Measurements from ENCODE around the gene PLCXD3. TPM values are rescaled to one million over a fixed set of nuclear protein-coding genes. Genes with fewer than 3 reads are reported as not detected.
"Not testable (repeated sequence)": the region's sequence is repeated elsewhere in the genome, so short reads cannot be mapped to it uniquely, and the experiment has no call there.

Gene PLCXD3
- total RNA-seq, 2 experiments from 2014 or later = not detected

GRCh38 chr5:41338136-41338675, 172.2 kb downstream of the PLCXD3 start:
- Mint-ChIP-seq H3K27ac (no peak overlapping the region), H3K9me3 (no peaks in the 10 kb centered on the region), H3K4me1 (no peaks in the 10 kb centered on the region), H3K36me3 (ENCODE audit: low read depth) (no peaks in the 10 kb centered on the region), H3K27me3 (no peaks in the 10 kb centered on the region), H3K4me3 (no peak overlapping the region)
- ChIA-PET CTCF (no interaction called here), POLR2A (no interaction called here)
- no peak for DNase-seq

- no peak overlapping the region for H3K4me3 Mint-ChIP-seq
- H3K9me3 Mint-ChIP-seq = no peaks in the 10 kb centered on the region
- no peaks in the 10 kb centered on the region for H3K36me3 Mint-ChIP-seq (ENCODE audit: low read depth)
- no peak for DNase-seq
- no peak overlapping the region for H3K27ac Mint-ChIP-seq
- no peaks in the 10 kb centered on the region for H3K27me3 Mint-ChIP-seq
- ChIA-PET POLR2A (no interaction called here), CTCF (no interaction called here)
- no peaks in the 10 kb centered on the region for H3K4me1 Mint-ChIP-seq
Measured at GRCh38 chr5:41337724-41338123, 172.7 kb downstream of the PLCXD3 start.

GRCh38 chr5:41337216-41337615, 173.2 kb downstream of the PLCXD3 start:
- H3K36me3 Mint-ChIP-seq (ENCODE audit: low read depth) = no peaks in the 10 kb centered on the region
- no peaks in the 10 kb centered on the region for H3K9me3 Mint-ChIP-seq
- H3K27ac Mint-ChIP-seq = no peak overlapping the region
- H3K27me3 Mint-ChIP-seq = no peaks in the 10 kb centered on the region
- no peak for DNase-seq
- POLR2A ChIA-PET = no interaction called here
- CTCF ChIA-PET = no interaction called here
- no peaks in the 10 kb centered on the region for H3K4me1 Mint-ChIP-seq
- no peak overlapping the region for H3K4me3 Mint-ChIP-seq

- no peaks in the 10 kb centered on the region for H3K9me3 Mint-ChIP-seq
- no peak for DNase-seq
- H3K4me3 Mint-ChIP-seq = no peak overlapping the region
- H3K27ac Mint-ChIP-seq = no peak overlapping the region
- no peaks in the 10 kb centered on the region for H3K4me1 Mint-ChIP-seq
- ChIA-PET CTCF (no interaction called here), POLR2A (no interaction called here)
- H3K27me3 Mint-ChIP-seq = no peaks in the 10 kb centered on the region
- H3K36me3 Mint-ChIP-seq (ENCODE audit: low read depth) = no peaks in the 10 kb centered on the region
Measured at GRCh38 chr5:41336471-41336870, 173.9 kb downstream of the PLCXD3 start.

- Mint-ChIP-seq H3K36me3 (ENCODE audit: low read depth) (no peaks in the 10 kb centered on the region), H3K4me1 (no peaks in the 10 kb centered on the region), H3K27ac (no peak overlapping the region), H3K27me3 (no peaks in the 10 kb centered on the region), H3K4me3 (no peak overlapping the region), H3K9me3 (no peaks in the 10 kb centered on the region)
- POLR2A ChIA-PET = no interaction called here
- DNase-seq = no peak
- CTCF ChIA-PET = no interaction called here
Measured at GRCh38 chr5:41335596-41336181, 174.7 kb downstream of the PLCXD3 start.

GRCh38 chr5:41334758-41335157, 175.6 kb downstream of the PLCXD3 start:
- DNase-seq = no peak
- no peaks in the 10 kb centered on the region for H3K4me1 Mint-ChIP-seq
- POLR2A ChIA-PET = no interaction called here

GRCh38 chr5:41334221-41334620, 176.2 kb downstream of the PLCXD3 start:
- Mint-ChIP-seq H3K4me1 (no peaks in the 10 kb centered on the region), H3K4me3 (no peak overlapping the region), H3K36me3 (ENCODE audit: low read depth) (no peaks in the 10 kb centered on the region), H3K27ac (no peak overlapping the region), H3K9me3 (no peaks in the 10 kb centered on the region), H3K27me3 (no peaks in the 10 kb centered on the region)
- ChIA-PET CTCF (no interaction called here), POLR2A (no interaction called here)
- no peak for DNase-seq

More at GRCh38 chr5:41334758-41335157, 175.6 kb downstream of the PLCXD3 start:
- Mint-ChIP-seq H3K9me3 (no peaks in the 10 kb centered on the region), H3K4me3 (no peak overlapping the region), H3K27me3 (no peaks in the 10 kb centered on the region), H3K36me3 (ENCODE audit: low read depth) (no peaks in the 10 kb centered on the region), H3K27ac (no peak overlapping the region)
- CTCF ChIA-PET = no interaction called here

- Mint-ChIP-seq H3K27ac (no peak overlapping the region), H3K27me3 (no peaks in the 10 kb centered on the region), H3K9me3 (no peaks in the 10 kb centered on the region), H3K4me3 (no peak overlapping the region), H3K36me3 (ENCODE audit: low read depth) (no peaks in the 10 kb centered on the region), H3K4me1 (no peaks in the 10 kb centered on the region)
- DNase-seq = no peak
- POLR2A ChIA-PET = no interaction called here
- CTCF ChIA-PET = no interaction called here
Measured at GRCh38 chr5:41325074-41325473, 185.3 kb downstream of the PLCXD3 start.

- CTCF ChIA-PET; H3K4me3 Mint-ChIP-seq; H3K27me3 Mint-ChIP-seq; POLR2A ChIA-PET; DNase-seq; H3K27ac Mint-ChIP-seq; H3K9me3 Mint-ChIP-seq; H3K36me3 Mint-ChIP-seq (ENCODE audit: low read depth); H3K4me1 Mint-ChIP-seq: not testable (repeated sequence)
Measured at GRCh38 chr5:41322826-41323225, 187.6 kb downstream of the PLCXD3 start.

GRCh38 chr5:41312478-41313060, 197.8 kb downstream of the PLCXD3 start:
- Mint-ChIP-seq H3K36me3 (ENCODE audit: low read depth) (no peaks in the 10 kb centered on the region), H3K27me3 (no peaks in the 10 kb centered on the region), H3K27ac (no peak overlapping the region), H3K4me1 (no peaks in the 10 kb centered on the region), H3K4me3 (no peak overlapping the region), H3K9me3 (no peaks in the 10 kb centered on the region)
- ChIA-PET CTCF (no interaction called here), POLR2A (no interaction called here)
- DNase-seq = no peak

- no peak for DNase-seq
- POLR2A ChIA-PET = no interaction called here
- no peaks in the 10 kb centered on the region for H3K27me3 Mint-ChIP-seq
- no peak overlapping the region for H3K27ac Mint-ChIP-seq
- H3K4me3 Mint-ChIP-seq = no peak overlapping the region
- CTCF ChIA-PET = no interaction called here
- no peaks in the 10 kb centered on the region for H3K36me3 Mint-ChIP-seq (ENCODE audit: low read depth)
- no peaks in the 10 kb centered on the region for H3K9me3 Mint-ChIP-seq
- H3K4me1 Mint-ChIP-seq = no peaks in the 10 kb centered on the region
Measured at GRCh38 chr5:41312066-41312465, 198.3 kb downstream of the PLCXD3 start.

- DNase-seq = no peak
- Mint-ChIP-seq H3K27ac (no peak overlapping the region), H3K36me3 (ENCODE audit: low read depth) (no peaks in the 10 kb centered on the region), H3K9me3 (no peaks in the 10 kb centered on the region), H3K27me3 (no peaks in the 10 kb centered on the region), H3K4me1 (no peaks in the 10 kb centered on the region), H3K4me3 (no peak overlapping the region)
- ChIA-PET POLR2A (no interaction called here), CTCF (no interaction called here)
Measured at GRCh38 chr5:41309275-41309674, 201.1 kb downstream of the PLCXD3 start.

- no peak for DNase-seq
- Mint-ChIP-seq H3K36me3 (ENCODE audit: low read depth) (no peaks in the 10 kb centered on the region), H3K27me3 (no peaks in the 10 kb centered on the region), H3K4me1 (no peaks in the 10 kb centered on the region), H3K9me3 (no peaks in the 10 kb centered on the region), H3K27ac (no peak overlapping the region), H3K4me3 (no peak overlapping the region)
- ChIA-PET CTCF (no interaction called here), POLR2A (no interaction called here)
Measured at GRCh38 chr5:41306005-41306404, 204.4 kb downstream of the PLCXD3 start.

GRCh38 chr5:41305056-41305455, 205.3 kb downstream of the PLCXD3 start:
- no peak overlapping the region for H3K27ac Mint-ChIP-seq
- POLR2A ChIA-PET = no interaction called here
- H3K9me3 Mint-ChIP-seq = no peaks in the 10 kb centered on the region
- no peaks in the 10 kb centered on the region for H3K36me3 Mint-ChIP-seq (ENCODE audit: low read depth)
- CTCF ChIA-PET = no interaction called here
- DNase-seq = no peak
- H3K27me3 Mint-ChIP-seq = no peaks in the 10 kb centered on the region
- H3K4me1 Mint-ChIP-seq = no peaks in the 10 kb centered on the region
- H3K4me3 Mint-ChIP-seq = no peak overlapping the region

Measured in activated CD4-positive, alpha-beta memory T cell treated with anti-CD3 and anti-CD28 coated beads, Interleukin-2, amount 10 ng/mL, durations not matched to agents 7 days and 5 days (primary cell).